ENCODE measurements around the gene HENMT1.

The HENMT1 gene

DNA sequence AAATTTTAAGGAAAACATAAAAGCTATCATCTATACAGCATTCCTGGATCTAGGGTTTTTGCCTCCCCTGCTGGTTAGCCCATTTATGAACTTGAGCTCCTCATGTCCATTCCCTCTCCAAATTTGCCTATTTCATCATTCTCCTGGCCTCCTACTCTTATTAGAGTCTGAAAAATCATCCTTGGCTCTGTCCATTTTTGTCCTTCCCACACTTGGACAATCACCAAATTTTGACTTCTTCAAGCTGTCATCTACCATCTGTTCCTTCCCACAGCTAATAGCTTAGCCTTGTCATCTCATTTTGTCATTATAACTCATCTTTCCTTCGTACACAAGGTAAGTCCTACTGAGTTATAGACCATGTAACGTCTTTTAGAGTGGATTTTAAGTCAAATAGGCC lies 2.2 kb upstream of the HENMT1 start:
- in situ Hi-C loops (cut with MboI; ENCODE audit: low pct_unique_long_range_greater_than_20kb, low sequenced_read_pairs, unreplicated experiment): no loop called here
- TF ChIP-seq, protein P1, sequence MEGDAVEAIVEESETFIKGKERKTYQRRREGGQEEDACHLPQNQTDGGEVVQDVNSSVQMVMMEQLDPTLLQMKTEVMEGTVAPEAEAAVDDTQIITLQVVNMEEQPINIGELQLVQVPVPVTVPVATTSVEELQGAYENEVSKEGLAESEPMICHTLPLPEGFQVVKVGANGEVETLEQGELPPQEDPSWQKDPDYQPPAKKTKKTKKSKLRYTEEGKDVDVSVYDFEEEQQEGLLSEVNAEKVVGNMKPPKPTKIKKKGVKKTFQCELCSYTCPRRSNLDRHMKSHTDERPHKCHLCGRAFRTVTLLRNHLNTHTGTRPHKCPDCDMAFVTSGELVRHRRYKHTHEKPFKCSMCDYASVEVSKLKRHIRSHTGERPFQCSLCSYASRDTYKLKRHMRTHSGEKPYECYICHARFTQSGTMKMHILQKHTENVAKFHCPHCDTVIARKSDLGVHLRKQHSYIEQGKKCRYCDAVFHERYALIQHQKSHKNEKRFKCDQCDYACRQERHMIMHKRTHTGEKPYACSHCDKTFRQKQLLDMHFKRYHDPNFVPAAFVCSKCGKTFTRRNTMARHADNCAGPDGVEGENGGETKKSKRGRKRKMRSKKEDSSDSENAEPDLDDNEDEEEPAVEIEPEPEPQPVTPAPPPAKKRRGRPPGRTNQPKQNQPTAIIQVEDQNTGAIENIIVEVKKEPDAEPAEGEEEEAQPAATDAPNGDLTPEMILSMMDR (IDR thresholded peaks at IDR 0.05; ENCODE audit: extremely low read depth, insufficient read depth, missing control alignments): no peak
- no peak for DNase-seq (ENCODE audit: low spot score)

DNA sequence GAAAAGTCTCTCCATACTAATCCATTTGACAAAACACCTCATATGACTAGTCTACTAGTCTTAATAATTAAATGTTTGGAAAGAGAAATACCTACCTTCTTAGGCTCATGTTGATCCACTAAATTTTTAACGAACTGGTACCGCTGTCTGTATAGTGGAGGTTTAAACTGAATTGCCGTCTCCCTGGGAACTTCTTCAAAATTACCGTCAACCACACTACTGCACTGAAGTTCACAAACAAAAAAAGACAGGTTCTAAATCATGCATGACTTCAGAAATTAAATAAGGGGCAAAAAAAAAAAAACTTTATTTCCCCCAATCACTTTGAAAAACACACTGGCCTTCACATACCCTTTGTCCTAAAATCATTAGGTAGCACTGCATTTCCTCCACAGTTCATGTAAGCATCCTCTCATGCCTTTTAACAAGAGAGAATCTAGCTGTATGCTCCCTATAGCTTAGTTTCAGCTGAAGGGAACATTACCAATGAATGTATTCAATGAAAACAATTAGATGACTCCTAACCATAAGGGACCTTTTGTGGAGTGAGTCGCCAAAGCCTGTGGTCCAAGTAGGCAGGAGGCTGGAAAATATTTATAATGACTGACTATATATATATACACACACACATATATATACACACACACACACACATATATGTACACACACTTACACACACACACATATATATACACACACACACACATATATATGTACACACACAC lies 3.4 kb downstream of the HENMT1 start:
- in situ Hi-C loops (cut with MboI; ENCODE audit: low pct_unique_long_range_greater_than_20kb, low sequenced_read_pairs, unreplicated experiment): no loop called here
- TF ChIP-seq, protein P1 (IDR thresholded peaks at IDR 0.05; ENCODE audit: extremely low read depth, insufficient read depth, missing control alignments): no peak
- no peak for DNase-seq (ENCODE audit: low spot score)

DNA sequence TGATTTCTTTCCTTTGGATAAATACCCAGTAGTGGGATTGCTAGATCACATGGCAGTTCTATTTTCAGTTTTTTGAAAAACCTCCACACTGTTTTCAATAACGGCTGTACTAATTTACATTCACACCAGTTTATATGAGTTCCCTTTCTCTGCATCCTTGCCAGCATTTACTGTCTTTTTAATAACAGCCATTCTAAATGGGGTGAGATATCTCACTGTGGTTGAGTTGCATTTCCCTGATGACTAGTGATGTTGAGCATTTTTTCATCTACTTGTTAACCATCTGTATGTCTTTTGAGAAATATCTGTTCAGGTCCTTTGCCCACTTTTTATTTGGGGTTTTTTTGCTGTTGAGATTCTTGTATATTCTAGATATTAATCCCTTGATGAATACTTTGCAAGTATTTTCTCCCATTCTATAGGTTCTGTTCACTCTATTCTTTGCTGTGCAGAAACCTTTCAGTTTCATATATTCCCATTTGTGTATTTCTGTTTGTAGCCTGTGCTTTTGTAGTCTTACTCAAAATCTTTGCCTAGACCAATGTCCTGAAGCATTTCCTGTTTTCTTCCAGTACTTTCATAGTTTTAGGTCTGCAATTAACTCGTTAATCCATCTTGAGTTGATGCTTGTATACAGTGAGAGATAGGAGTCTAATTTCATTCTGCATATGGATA lies 7.3 kb downstream of the HENMT1 start:
- no peak for DNase-seq (ENCODE audit: low spot score)
- TF ChIP-seq, protein P1 (IDR thresholded peaks at IDR 0.05; ENCODE audit: extremely low read depth, insufficient read depth, missing control alignments): no peak
- in situ Hi-C loops (cut with MboI; ENCODE audit: low pct_unique_long_range_greater_than_20kb, low sequenced_read_pairs, unreplicated experiment): no loop called here

DNA sequence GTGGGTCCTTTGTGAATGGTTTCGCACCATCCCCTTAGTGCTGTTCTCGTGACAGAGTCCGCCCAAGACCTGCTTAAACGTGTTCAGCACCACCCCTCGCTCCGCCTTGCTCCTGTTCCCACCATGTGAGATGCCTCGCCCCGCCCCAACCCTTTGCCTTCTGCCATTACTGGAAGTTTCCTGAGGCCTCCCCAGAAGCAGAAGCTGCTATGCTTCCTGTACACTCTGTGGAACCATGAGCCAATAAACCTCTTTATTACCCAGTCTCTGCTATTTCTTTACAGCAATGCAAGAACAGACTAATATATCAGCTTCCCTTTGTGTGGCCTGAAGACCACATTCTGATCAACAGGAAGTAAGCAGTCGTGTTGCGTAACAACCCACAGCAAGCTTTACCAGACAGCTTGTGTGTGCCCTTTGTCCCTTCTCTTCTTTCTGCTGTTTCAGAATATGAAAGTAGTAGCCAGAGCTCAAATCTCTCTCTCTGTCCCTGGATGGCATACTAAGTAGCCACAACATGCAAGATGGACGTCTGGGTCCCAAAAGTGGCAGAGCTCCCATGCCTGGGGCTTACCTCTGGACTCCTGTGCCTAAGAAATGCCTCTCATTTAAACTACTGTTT lies 14.1 kb downstream of the HENMT1 start:
- TF ChIP-seq, protein P1 (IDR thresholded peaks at IDR 0.05; ENCODE audit: extremely low read depth, insufficient read depth, missing control alignments): no peak
- in situ Hi-C loops (cut with MboI; ENCODE audit: low pct_unique_long_range_greater_than_20kb, low sequenced_read_pairs, unreplicated experiment): no loop called here
- no peak for DNase-seq (ENCODE audit: low spot score)

DNA sequence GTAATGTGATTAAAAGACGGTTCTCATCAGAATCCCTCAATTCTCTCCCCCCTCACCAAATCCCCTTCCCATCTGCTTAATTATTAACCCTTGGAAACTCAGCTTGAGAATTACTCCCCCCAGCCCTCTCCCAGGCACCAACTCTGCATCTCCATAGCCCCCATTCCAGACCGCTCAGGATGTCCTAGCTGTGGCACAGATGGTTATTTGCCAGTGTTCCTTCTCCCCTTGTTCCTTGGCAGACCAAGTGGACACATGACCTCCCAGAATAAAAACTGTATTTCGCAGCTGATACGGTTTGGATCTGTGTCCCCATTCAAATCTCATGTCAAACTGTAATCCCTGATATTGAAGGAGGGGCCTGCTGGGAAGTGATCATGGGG lies 14.6 kb downstream of the HENMT1 start:
- TF ChIP-seq, protein P1 (IDR thresholded peaks at IDR 0.05; ENCODE audit: extremely low read depth, insufficient read depth, missing control alignments): no peak
- in situ Hi-C loops (cut with MboI; ENCODE audit: low pct_unique_long_range_greater_than_20kb, low sequenced_read_pairs, unreplicated experiment): no loop called here

DNA sequence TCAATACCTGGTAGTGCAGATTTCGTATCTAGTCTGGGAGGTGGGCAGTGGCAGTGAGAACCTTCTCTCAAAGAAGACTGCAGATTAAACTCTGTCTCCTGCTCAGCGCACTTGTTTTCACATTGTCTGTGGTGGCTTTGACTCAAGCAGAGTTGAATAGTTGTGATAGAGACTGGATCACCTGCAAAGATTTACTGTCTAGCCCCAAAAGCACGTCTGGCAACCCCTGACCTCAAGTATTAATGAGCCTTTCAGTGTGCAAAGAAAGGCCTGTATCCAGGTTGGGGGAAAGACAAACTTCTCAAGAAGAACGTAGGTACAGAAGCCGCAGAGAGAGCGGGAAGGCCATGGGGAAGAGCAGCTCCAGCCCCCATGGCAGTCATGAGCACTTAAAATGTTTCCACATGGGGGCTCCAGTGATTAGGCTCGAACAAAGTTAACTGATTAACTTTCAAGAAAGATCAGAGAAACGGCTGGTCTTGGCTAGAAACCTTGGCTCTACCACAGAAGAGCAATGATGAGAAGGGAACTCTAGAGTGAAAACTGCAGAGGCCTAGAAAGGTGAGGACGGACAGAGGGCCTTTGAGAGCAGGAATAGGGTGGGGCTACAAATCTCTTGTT lies 15.2 kb downstream of the HENMT1 start:
- in situ Hi-C loops (cut with MboI; ENCODE audit: low pct_unique_long_range_greater_than_20kb, low sequenced_read_pairs, unreplicated experiment): no loop called here
- TF ChIP-seq, protein P1 (IDR thresholded peaks at IDR 0.05; ENCODE audit: extremely low read depth, insufficient read depth, missing control alignments): no peak
- DNase-seq (ENCODE audit: low spot score): no peak

More for the DNA sequence above, 14.6 kb downstream of the HENMT1 start:
- no peak for DNase-seq (ENCODE audit: low spot score)
